Spleen (tissue), 11 donors: ENCODE measurements around the gene VRK1. TPM values are rescaled to one million over a fixed set of nuclear protein-coding genes. Genes with fewer than 3 reads are reported as not detected.

Experiments
- DNase-seq: peaks from one replicate; pipeline ENCODE4 v3.0.0-alpha.2; 2020
- H3K27ac ChIP-seq, 8 donors: fragments of 200-600 bp; sonication (generic) in 7 of 8; 1 replicate in 4 of 8; 2 replicates in 4 of 8; pipeline versions ENCODE4 v1.5.0 to v1.8.0; 2016 to 2021; ENCODE audit warnings: inconsistent platforms in 4 of 8, mild to moderate bottlenecking in 4 of 8, moderate library complexity in 1 of 8
- H3K27me3 ChIP-seq, 7 donors: fragments of 200-600 bp; sonication (generic) in 6 of 7; replicated peaks in 1 of 7; 1 replicate in 4 of 7; 2 replicates in 3 of 7; pipeline versions ENCODE4 v1.5.0 to v1.8.0; 2016 to 2021; ENCODE audit warnings: inconsistent platforms in 3 of 7, mild to moderate bottlenecking in 1 of 7
- H3K36me3 ChIP-seq, 6 donors: fragments of 200-600 bp; sonication (generic) in 5 of 6; 1 replicate in 4 of 6; 2 replicates in 2 of 6; pipeline versions ENCODE4 v1.5.0 to v1.8.0; 2016 to 2021; ENCODE audit warnings: inconsistent platforms in 2 of 6
- H3K4me1 ChIP-seq, 6 donors: fragments of 200-600 bp; sonication (generic) in 5 of 6; 1 replicate in 3 of 6; 2 replicates in 3 of 6; pipeline versions ENCODE4 v1.5.0 to v1.8.0; 2016 to 2021; ENCODE audit warnings: inconsistent platforms in 3 of 6
- H3K4me3 ChIP-seq, 8 donors: fragments of 200-600 bp; sonication (generic) in 7 of 8; 1 replicate in 4 of 8; 2 replicates in 4 of 8; pipeline versions ENCODE4 v1.5.0 to v1.8.0; 2016 to 2021; ENCODE audit warnings: inconsistent platforms in 4 of 8, mild to moderate bottlenecking in 4 of 8, moderate library complexity in 2 of 8
- H3K9me3 ChIP-seq, 8 donors: fragments of 200-600 bp; sonication (generic) in 7 of 8; 1 replicate in 4 of 8; 2 replicates in 4 of 8; pipeline versions ENCODE4 v1.5.0 to v1.8.0; 2016 to 2021; ENCODE audit warnings: inconsistent platforms in 4 of 8
- POLR2A ChIP-seq, 3 donors: fragments of 450-650 bp; IDR thresholded peaks; one replicate each; pipeline ENCODE4 v1.5.1; 2017; ENCODE audit warnings: antibody characterized with exemption in 3 of 3, mild to moderate bottlenecking in 1 of 3
- POLR2AphosphoS5 ChIP-seq, 3 donors: sonication (generic); formaldehyde crosslinking; IDR thresholded peaks; one replicate each; pipeline ENCODE4 v1.5.1; 2017; ENCODE audit warnings: antibody characterized with exemption in 3 of 3
- WGBS, 5 donors: extraction: QIAGEN DNeasy Blood & Tissue Kit in 3 of 5; methylation state at CpG; one replicate each; pipeline versions ENCODE4 v1.1.5 to v1.1.7; 2013 to 2018; 5-methylcytosine and 5-hydroxymethylcytosine counted together
- intact Hi-C: fragments of 100-400 bp; cut with DNase I; formaldehyde crosslinking; loops from one replicate; pipeline ENCODE4 v1.15.0; 2023; ENCODE audit warnings: low total_unique reads
- polyA plus RNA-seq, 3 donors: library from polyadenylated mRNA; stranded (reverse); fragments of 200-250 nt; gene quantifications; one replicate each; pipeline ENCODE4 v1.2.1, GENCODE V29; 2013
- total RNA-seq, 7 donors: library from RNA; depleted of rRNA in 3 of 7; stranded (reverse); fragments of >200 nt in 3 of 7; fragmentation: NEBNext Ultra II Directional in 4 of 7; extraction: Animal tissue kit (Norgen Biotek cat#: 25700) in 4 of 7; gene quantifications; one replicate each; pipeline versions ENCODE4 v1.1.0 to v1.2.1, GENCODE V29; 2016 to 2021
- TF ChIP-seq, protein P1 (sequence below), 11 experiments: fragments of 200-600 bp in 7 of 11; fragments of 450-650 bp in 4 of 11; sonication (generic) in 4 of 11; IDR thresholded peaks in 8 of 11; conservative IDR thresholded peaks in 3 of 11; 1 replicate in 7 of 11; 2 replicates in 4 of 11; pipeline versions ENCODE4 v1.4.0 to v1.8.0; 2016 to 2021; ENCODE audit warnings: antibody characterized with exemption in 11 of 11, inconsistent platforms in 4 of 11, mild to moderate bottlenecking in 1 of 11
- donor health status: healthy with polysubstance abuse.
- donor health status: DM: no; HTN: no; CAD: no; lungs with moderate emphysema.
- donor health status: DM: no; HTN: no; CAD: no.
- donor health status: Bipolar disorder and iron deficiency.
- donor health status: healthy.
- donor health status: DM: no; HTN: no; CAD: no.
- donor health status: DM: yes; HTN: yes; CAD: no.

VRK1 gene
- total and polyA plus RNA-seq, 10 donors: 16.1 to 48.5 (median 29.4) TPM

DNA sequence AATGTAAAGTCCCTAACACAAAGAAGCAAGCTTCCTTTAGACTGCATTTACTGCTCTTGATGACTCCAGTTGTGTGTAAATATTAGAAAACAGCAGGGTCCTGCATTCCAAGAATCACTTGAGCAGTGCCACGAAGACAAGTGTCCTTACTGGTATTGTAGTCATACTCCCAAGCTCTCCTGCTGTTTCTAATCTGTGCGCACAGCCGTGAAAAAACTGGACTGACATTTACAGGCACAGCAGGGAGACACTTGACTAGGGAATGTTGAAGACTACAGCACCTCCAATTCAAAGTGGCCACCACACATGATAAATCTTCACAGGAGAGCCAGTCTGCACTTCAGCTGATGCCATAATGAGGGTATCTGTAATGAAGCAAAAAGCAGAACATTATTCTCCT lies 91.4 kb downstream of the VRK1 start:
- Histone ChIP-seq H3K36me3 (no peaks in the 10 kb centered on the region), H3K27ac (no peak overlapping the region), H3K9me3 (no peaks in the 10 kb centered on the region), H3K27me3 (no peaks in the 10 kb centered on the region), H3K4me3 (no peak overlapping the region), H3K4me1 (no peaks in the 10 kb centered on the region)
- WGBS, 5 donors: 86 to 93% (median 89%) methylated on average over 3 of the region's 3 CpGs
- TF ChIP-seq POLR2A (IDR thresholded peaks at IDR 0.05): no peak
- TF ChIP-seq POLR2AphosphoS5 (IDR thresholded peaks at IDR 0.05): no peak
- TF ChIP-seq, protein P1, sequence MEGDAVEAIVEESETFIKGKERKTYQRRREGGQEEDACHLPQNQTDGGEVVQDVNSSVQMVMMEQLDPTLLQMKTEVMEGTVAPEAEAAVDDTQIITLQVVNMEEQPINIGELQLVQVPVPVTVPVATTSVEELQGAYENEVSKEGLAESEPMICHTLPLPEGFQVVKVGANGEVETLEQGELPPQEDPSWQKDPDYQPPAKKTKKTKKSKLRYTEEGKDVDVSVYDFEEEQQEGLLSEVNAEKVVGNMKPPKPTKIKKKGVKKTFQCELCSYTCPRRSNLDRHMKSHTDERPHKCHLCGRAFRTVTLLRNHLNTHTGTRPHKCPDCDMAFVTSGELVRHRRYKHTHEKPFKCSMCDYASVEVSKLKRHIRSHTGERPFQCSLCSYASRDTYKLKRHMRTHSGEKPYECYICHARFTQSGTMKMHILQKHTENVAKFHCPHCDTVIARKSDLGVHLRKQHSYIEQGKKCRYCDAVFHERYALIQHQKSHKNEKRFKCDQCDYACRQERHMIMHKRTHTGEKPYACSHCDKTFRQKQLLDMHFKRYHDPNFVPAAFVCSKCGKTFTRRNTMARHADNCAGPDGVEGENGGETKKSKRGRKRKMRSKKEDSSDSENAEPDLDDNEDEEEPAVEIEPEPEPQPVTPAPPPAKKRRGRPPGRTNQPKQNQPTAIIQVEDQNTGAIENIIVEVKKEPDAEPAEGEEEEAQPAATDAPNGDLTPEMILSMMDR (IDR thresholded peaks at IDR 0.05 in 8 of 11, conservative IDR thresholded peaks at IDR 0.05 in 3 of 11): no peak
- DNase-seq: no peak
- intact Hi-C loops: no loop called here

DNA sequence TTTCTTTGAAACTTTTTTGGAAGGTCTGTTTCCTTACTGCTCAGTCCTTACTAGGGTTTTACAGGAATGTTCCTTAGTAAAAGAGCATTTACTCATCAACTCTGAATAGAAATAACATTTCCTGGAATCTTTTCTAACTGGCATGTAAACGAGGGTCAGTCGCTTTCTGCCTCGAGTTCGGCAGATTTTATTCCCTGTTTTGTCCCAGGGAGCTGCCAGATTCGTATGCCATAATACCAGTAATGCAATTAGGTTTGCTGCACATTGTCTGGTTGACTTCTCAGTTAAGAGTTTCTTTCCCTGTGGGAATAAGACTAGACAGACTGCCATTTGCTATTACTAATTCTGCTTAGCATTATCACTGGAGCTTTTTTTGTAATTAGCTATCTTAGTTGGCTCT lies 91.9 kb downstream of the VRK1 start:
- intact Hi-C loops: no loop called here
- no peaks in the 10 kb centered on the region for H3K4me1 ChIP-seq
- DNase-seq: no peak
- H3K27ac ChIP-seq: no peak overlapping the region
- TF ChIP-seq POLR2AphosphoS5 (IDR thresholded peaks at IDR 0.05) (no peak), POLR2A (IDR thresholded peaks at IDR 0.05) (no peak)
- TF ChIP-seq, protein P1 (IDR thresholded peaks at IDR 0.05 in 8 of 11, conservative IDR thresholded peaks at IDR 0.05 in 3 of 11): no peak
- H3K9me3 ChIP-seq: no peaks in the 10 kb centered on the region
- no peak overlapping the region for H3K4me3 ChIP-seq
- WGBS, 5 donors: 88 to 96% (median 93%) methylated on average over 5 of the region's 5 CpGs
- no peaks in the 10 kb centered on the region for H3K36me3 ChIP-seq
- no peaks in the 10 kb centered on the region for H3K27me3 ChIP-seq

DNA sequence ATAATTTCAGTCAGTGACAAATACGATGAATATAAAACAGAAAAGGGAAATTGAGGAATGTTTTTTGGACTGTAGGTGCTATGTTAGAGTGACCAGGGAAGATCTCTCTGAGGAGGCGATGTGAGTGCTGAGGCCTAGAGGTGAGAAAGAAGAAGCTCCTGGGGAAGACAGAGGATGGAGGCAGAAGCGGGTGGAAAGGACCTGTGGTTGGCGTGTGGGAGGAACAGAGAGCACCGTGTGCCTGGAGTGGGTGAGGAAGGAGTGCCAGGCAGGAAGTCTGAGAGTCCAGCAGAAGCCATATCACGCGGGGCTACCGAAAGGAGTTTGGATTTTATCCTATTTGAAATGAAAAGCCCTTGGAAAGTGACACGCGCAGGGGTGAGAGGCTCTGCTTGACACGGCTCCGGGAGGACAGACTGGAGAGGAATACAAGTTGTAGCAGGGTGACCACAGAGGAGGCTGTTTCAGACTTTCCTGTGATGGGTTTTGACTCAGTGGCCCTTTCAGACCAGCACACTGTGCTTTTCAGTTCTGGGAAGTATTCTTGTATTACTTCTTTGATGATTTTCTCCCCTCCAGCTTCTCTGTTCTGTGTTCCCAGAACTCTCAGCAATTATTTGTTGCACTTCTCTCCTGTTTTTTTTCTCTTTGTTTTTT lies 96.9 kb downstream of the VRK1 start:
- Histone ChIP-seq H3K36me3 (peaks cover 0 to 7% (median 0%) of the 10 kb centered on the region in 6 donors), H3K27me3 (no peaks in the 10 kb centered on the region), H3K27ac (no peak overlapping the region), H3K4me1 (no peaks in the 10 kb centered on the region), H3K9me3 (no peaks in the 10 kb centered on the region), H3K4me3 (no peak overlapping the region)
- no peak for DNase-seq
- WGBS, 5 donors: 66 to 74% (median 73%) methylated on average over 12 of the region's 12 CpGs
- intact Hi-C loops: no loop called here
- TF ChIP-seq POLR2AphosphoS5 (IDR thresholded peaks at IDR 0.05): no peak
- TF ChIP-seq, protein P1 (IDR thresholded peaks at IDR 0.05 in 8 of 11, conservative IDR thresholded peaks at IDR 0.05 in 3 of 11): no peak
- no peak for TF ChIP-seq POLR2A (IDR thresholded peaks at IDR 0.05)

DNA sequence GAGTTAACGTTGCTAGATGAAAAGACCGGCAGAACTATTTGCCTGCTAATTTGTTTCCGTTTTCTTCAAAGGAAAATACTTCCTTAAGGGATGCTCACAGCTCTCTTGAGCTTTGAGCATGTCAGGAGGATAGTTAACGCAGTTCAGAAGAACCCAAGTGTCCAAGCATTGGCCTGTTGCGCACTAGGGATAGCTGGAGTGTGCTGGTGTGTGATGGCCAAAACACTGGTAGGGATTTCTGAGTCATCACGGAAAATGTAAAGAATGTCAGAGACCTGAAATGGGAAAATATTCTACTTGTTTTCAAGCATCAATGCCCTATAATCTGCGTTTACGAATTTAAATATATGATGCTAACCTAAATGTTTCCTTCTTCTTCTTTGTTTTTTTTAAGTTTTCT lies 97.8 kb downstream of the VRK1 start:
- WGBS, 5 donors: 83 to 95% (median 92%) methylated on average over 8 of the region's 8 CpGs
- no peak for DNase-seq

More for the DNA sequence above, 97.8 kb downstream of the VRK1 start:
- Histone ChIP-seq H3K9me3 (no peaks in the 10 kb centered on the region), H3K27me3 (no peaks in the 10 kb centered on the region), H3K4me3 (no peak overlapping the region), H3K4me1 (no peaks in the 10 kb centered on the region), H3K36me3 (peaks cover 0 to 14% (median 0%) of the 10 kb centered on the region in 6 donors), H3K27ac (no peak overlapping the region)
- intact Hi-C loops: no loop called here
- TF ChIP-seq POLR2A (IDR thresholded peaks at IDR 0.05): no peak
- TF ChIP-seq, protein P1 (IDR thresholded peaks at IDR 0.05 in 8 of 11, conservative IDR thresholded peaks at IDR 0.05 in 3 of 11): no peak
- TF ChIP-seq POLR2AphosphoS5 (IDR thresholded peaks at IDR 0.05): no peak
